ENCODE results near the gene TMEM238.

The TMEM238 gene

GRCh38 chr19:55373993-55374757 is 9.9 kb downstream of the TMEM238 start:
- Histone ChIP-seq H3K4me3 (ENCODE audit: low read length) (no peak overlapping the region), H3K4me1 (ENCODE audit: control insufficient read depth, low read length) (peaks cover 5% of the 10 kb centered on the region; the same call in 1 of the 2 replicates), H3K36me3 (ENCODE audit: control insufficient read depth, low read length) (no peaks in the 10 kb centered on the region), H3F3A (ENCODE audit: control insufficient read depth, insufficient read depth) (no peaks in the 10 kb centered on the region), H3K4me2 (ENCODE audit: low read length) (no peak overlapping the region), H3K27me3 (ENCODE audit: control insufficient read depth, low read length) (peaks cover 50% of the 10 kb centered on the region), H3K79me2 (ENCODE audit: control insufficient read depth, low read length) (no peaks in the 10 kb centered on the region), H4K20me1 (ENCODE audit: control insufficient read depth, insufficient read depth, low read depth, low read length) (no peaks in the 10 kb centered on the region), H3K27ac (ENCODE audit: low read depth, low read length) (no peak overlapping the region), H3K9me3 (ENCODE audit: control insufficient read depth, insufficient read depth, low read length) (no peaks in the 10 kb centered on the region), H3K9me2 (replicated peaks; ENCODE audit: control insufficient read depth, low read length) (no peaks in the 10 kb centered on the region)
- TF ChIP-seq CTCF (IDR thresholded peaks at IDR 0.05; ENCODE audit: low read depth, low read length, poor library complexity, severe bottlenecking), result no peak

- peaks cover 57% of the 10 kb centered on the region for H3K27me3 ChIP-seq (ENCODE audit: control insufficient read depth, low read length)
- no peaks in the 10 kb centered on the region for H3K9me2 ChIP-seq (replicated peaks; ENCODE audit: control insufficient read depth, low read length)
- no peaks in the 10 kb centered on the region for H3K36me3 ChIP-seq (ENCODE audit: control insufficient read depth, low read length)
- no peak overlapping the region for H3K27ac ChIP-seq (ENCODE audit: low read depth, low read length)
- H4K20me1 ChIP-seq (ENCODE audit: control insufficient read depth, insufficient read depth, low read depth, low read length), result no peaks in the 10 kb centered on the region
- H3K4me1 ChIP-seq (ENCODE audit: control insufficient read depth, low read length), result peaks cover 5% of the 10 kb centered on the region; the same call in 1 of the 2 replicates
- H3K79me2 ChIP-seq (ENCODE audit: control insufficient read depth, low read length), result no peaks in the 10 kb centered on the region
- no peak overlapping the region for H3K4me2 ChIP-seq (ENCODE audit: low read length)
- no peaks in the 10 kb centered on the region for H3F3A ChIP-seq (ENCODE audit: control insufficient read depth, insufficient read depth)
- TF ChIP-seq EZH2phosphoT487 (IDR thresholded peaks at IDR 0.05; ENCODE audit: borderline replicate concordance, low read length) (no peak), CTCF (IDR thresholded peaks at IDR 0.05; ENCODE audit: low read depth, low read length, poor library complexity, severe bottlenecking) (no peak)
- H3K4me3 ChIP-seq (ENCODE audit: low read length), result no peak overlapping the region
- H3K9me3 ChIP-seq (ENCODE audit: control insufficient read depth, insufficient read depth, low read length), result no peaks in the 10 kb centered on the region
These were observed 10.6 kb downstream of the TMEM238 start for GRCh38 chr19:55373306-55373992.

GRCh38 chr19:55372316-55373081 is 11.6 kb downstream of the TMEM238 start:
- Histone ChIP-seq H3K27me3 (ENCODE audit: control insufficient read depth, low read length) (peaks cover 64% of the 10 kb centered on the region), H3F3A (ENCODE audit: control insufficient read depth, insufficient read depth) (no peaks in the 10 kb centered on the region), H4K20me1 (ENCODE audit: control insufficient read depth, insufficient read depth, low read depth, low read length) (no peaks in the 10 kb centered on the region), H3K4me3 (ENCODE audit: low read length) (no peak overlapping the region), H3K4me1 (ENCODE audit: control insufficient read depth, low read length) (peaks cover 5% of the 10 kb centered on the region; the same call in 1 of the 2 replicates), H3K9me3 (ENCODE audit: control insufficient read depth, insufficient read depth, low read length) (no peaks in the 10 kb centered on the region), H3K36me3 (ENCODE audit: control insufficient read depth, low read length) (no peaks in the 10 kb centered on the region), H3K79me2 (ENCODE audit: control insufficient read depth, low read length) (no peaks in the 10 kb centered on the region), H3K4me2 (ENCODE audit: low read length) (no peak overlapping the region), H3K27ac (ENCODE audit: low read depth, low read length) (no peak overlapping the region), H3K9me2 (replicated peaks; ENCODE audit: control insufficient read depth, low read length) (no peaks in the 10 kb centered on the region)
- TF ChIP-seq CTCF (IDR thresholded peaks at IDR 0.05; ENCODE audit: low read depth, low read length, poor library complexity, severe bottlenecking) (no peak), EZH2phosphoT487 (IDR thresholded peaks at IDR 0.05; ENCODE audit: borderline replicate concordance, low read length) (no peak)

Measured in DOHH2 (cell line).